Activated naive CD4-positive, alpha-beta T cell (primary cell): Measurements from ENCODE around the gene SF3B2.
"Not testable (repeated sequence)": the region's sequence is repeated elsewhere in the genome, so short reads cannot be mapped to it uniquely, and the experiment has no call there.

Source experiments
- DNase-seq, 4 experiments: peaks; one replicate each; lab custom pipeline; 2025; lab: John Stamatoyannopoulos, UW

Gene SF3B2, protein sequence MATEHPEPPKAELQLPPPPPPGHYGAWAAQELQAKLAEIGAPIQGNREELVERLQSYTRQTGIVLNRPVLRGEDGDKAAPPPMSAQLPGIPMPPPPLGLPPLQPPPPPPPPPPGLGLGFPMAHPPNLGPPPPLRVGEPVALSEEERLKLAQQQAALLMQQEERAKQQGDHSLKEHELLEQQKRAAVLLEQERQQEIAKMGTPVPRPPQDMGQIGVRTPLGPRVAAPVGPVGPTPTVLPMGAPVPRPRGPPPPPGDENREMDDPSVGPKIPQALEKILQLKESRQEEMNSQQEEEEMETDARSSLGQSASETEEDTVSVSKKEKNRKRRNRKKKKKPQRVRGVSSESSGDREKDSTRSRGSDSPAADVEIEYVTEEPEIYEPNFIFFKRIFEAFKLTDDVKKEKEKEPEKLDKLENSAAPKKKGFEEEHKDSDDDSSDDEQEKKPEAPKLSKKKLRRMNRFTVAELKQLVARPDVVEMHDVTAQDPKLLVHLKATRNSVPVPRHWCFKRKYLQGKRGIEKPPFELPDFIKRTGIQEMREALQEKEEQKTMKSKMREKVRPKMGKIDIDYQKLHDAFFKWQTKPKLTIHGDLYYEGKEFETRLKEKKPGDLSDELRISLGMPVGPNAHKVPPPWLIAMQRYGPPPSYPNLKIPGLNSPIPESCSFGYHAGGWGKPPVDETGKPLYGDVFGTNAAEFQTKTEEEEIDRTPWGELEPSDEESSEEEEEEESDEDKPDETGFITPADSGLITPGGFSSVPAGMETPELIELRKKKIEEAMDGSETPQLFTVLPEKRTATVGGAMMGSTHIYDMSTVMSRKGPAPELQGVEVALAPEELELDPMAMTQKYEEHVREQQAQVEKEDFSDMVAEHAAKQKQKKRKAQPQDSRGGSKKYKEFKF

DNA sequence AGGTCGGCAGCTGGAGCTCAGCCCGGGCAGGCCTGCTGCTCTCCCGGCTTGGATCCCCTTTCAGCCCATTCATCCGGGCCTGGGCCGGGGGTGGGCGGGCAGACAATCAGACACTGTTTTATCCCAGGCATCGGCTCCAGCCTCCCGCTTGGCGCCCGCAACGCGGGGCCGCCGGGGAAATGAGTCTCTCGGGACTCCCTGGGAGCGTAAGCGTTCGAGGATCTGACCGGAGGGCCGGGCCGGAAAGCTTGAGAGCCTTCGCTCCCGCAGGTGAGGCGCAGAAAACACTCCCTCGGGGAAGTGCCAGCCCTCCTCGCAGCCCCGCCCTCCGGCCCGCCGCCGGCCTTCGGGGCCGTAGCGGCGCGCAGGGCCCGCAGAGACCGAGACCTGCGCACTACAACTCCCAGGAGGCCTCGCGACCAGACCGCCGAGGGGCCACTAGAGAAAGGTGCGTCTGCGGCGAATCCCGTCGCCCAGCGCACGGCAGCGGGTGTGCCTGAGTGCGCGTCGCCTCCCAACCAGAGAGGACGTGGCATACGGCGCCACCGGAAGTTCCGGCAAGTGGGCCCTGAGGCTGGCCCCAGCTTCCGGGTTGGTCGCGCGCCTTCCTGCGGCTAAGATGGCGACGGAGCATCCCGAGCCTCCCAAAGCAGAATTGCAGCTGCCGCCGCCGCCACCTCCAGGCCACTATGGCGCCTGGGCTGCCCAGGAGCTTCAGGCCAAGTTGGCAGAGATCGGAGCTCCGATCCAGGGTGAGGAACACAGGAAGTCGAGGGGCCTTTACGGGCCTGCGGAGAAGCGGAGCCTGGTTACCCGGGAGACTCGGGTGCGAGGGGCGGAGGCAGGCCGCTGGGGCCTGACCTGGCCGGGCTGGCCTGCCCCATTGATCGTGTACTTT lies at the start of gene SF3B2:
Gene SF3B2, plus strand, starts transcription at position 599 of the 898 bp plus-strand sequence. Its CDS starts 21 bp downstream, at position 620.
- peak; percentile 80 to 92 (median 88) for DNase-seq

DNA sequence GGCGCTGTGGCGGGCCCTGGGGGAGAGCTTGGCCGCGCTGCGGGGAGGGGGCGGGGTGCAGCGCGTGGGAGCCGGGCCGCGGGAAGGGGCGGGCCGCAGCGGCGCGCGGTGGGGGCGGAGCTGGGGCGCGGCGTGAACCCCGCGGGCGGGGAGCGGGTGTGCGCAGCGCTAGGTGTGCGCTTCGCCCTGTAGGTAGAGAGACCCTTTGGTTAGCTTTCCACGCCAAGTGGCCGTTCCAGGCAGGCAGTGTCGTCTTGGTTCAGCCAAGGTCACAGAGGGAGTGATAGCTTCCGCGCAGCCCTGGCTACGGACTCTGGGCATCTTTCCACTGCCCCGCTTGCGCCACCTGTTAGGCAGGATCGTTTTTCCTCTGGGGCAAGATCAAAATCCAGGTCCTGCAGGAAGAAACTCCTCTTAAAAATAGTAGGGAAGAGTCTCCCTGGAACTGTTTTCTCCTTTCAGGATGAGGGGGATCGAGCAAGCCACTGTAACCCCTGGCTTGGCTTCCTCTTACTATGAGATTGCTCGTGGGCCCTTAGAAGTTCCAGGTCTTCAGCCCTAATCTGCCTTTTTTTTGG lies 49.4 kb upstream of the SF3B2 start:
- peak in 2 of 4 experiments; percentile 65 to 81 for DNase-seq

DNA sequence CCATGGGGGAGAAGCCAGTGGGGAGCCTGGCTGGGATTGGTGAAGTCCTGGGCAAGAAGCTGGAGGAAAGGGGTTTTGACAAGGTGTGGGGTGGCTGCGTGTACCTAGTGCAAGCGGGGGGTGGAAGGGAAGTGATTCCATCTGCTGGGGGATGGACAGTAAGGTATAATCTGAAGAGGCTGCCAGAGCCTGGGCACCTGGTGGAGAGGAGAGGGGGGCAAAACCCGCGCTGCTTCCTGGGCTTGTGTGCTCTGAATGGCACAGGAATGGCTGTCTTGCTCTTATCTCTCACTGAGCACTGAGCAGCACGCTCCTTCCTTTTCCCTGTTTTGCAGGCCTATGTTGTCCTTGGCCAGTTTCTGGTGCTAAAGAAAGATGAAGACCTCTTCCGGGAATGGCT lies 48.9 kb upstream of the SF3B2 start:
- no peak for DNase-seq

DNA sequence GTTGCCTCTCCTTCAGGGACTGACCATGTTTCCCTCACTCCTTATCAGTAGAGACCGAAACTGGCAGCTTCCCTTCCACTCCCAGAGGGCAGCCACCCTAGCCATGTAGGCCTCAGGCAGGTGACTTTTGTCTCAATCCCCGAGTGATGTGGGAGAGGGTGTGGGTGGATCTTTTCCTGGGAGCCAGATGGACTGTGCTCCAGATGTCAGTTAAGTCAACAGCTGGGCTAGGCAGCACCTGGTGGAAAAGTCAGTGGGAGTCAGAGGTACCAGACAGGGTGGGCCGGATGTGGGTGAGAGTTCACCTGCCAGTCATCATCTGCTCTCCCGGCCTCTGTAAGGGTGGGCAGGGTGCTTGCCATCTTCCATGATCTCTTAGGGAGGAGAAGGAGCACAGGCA lies 48.0 kb upstream of the SF3B2 start:
- no peak for DNase-seq

DNA sequence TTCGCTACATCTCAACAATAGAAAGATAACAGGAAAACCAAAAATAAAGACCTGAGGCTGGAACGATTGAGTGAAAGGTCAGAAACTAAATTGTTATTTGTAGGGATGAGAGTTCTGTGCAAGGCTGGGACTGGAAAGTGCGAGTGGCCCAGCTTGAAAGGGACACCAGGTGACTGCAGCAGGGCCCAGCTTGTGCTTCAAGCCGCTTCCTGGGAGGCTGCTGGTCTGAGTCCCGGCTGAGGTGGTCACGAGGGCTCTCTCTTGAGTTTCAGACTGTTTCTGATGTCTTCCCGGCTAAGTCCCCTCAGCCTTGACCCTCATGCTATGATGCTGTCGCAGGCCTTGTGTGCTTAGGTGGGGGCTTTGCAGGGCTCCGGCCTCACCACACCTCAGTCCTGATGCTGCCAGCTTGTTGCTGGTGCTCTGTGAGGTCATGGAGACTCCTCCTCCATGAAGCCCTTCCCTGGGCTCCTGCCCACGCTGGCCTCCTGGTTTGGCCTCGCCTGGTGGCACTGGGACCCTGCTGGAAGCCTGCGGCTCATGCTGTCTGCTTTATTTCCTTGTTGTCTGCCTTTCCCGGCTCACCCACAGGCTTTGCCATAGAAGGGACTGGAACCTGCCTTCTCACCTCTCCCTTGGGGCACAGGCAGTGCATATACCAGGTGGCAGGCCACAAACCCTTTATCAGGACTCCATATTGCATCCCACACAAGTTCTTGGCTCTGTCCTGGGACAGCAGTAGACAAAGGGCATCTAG lies 45.9 kb upstream of the SF3B2 start:
- DNase-seq, result no peak

DNA sequence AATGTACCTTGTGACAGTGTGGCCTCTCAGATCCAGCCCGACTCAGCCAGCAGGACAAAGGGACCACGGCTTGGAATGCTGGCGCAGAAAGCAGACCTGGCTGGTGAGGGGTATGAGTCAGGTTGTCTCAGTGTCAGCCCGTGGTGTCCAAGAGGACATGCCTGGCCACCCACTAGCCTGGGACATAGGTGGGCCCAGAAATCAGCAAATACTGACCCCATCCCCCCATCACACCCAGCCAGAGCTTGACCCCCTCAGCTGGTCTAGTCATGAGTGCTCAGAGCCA lies 45.3 kb upstream of the SF3B2 start:
- DNase-seq, result no peak

DNA sequence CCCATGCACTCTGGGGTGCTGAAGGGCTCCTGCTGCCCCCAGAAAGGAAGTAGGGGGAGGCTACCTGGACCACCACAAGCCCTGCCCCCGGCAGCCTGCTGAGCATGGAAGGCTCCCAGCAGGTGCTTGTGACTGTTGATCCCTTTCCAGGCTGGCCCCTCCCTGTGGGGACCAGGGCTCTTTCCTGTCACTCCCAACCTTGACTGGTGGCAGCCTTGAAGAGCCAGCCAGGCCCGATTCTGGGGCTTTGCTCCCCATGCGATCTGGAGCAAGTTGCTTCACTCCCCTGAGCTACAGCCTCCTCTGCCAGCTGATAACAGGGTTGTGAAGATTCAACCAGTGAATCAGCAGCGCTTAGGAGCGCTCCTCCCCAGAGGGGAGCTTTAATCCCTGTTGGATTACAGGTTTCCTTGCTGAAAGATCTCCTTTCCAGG lies 44.9 kb upstream of the SF3B2 start:
- no peak for DNase-seq

DNA sequence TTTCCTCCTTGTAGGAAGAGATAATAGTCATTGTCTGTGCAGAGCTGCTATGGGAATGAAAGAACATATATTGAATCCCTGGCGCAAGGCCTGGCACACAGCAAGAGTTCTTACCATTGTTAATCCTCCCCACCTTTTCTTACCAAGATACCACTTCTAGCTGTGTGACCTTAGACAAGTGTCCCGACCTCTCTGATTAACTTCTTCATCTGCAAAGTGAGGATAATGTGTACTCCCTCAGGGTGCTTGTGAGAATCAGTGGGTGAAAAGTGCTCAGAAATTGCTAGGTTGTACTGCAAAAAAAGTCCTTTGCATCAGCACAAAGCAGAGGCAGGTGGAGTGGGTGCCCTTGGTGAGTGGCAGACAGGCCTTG lies 44.1 kb upstream of the SF3B2 start:
- no peak for DNase-seq

DNA sequence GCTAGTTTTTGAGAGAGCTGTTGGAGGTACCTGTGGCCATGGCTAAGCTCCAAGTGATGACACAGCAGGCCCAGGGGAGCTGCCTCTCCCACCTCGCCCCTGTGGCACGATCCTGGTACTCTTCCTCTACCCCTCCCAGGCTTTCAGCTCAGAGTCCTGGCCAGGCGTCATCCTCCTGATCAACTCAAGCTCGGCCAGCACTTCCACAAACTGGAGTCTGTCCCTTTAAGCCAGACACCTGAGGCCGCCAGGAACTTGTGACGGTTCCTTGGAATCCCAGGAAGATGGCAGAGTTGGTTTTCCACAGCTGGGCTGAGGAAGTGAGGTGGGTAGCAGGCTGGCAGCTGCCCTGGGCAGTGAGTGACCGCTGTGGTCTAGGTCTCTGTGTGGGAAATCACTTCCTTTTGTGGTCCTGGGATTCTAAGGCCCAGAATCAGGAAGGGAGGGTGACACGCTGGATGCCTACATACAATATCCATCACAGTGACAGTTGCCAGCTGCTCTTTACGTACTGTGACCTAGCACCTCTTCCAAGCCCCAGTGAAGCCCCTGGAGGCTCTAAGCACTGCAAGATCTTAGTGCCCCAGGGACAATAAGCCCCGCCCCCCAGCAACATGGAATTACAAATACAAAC lies 43.6 kb upstream of the SF3B2 start:
- DNase-seq, result no peak

DNA sequence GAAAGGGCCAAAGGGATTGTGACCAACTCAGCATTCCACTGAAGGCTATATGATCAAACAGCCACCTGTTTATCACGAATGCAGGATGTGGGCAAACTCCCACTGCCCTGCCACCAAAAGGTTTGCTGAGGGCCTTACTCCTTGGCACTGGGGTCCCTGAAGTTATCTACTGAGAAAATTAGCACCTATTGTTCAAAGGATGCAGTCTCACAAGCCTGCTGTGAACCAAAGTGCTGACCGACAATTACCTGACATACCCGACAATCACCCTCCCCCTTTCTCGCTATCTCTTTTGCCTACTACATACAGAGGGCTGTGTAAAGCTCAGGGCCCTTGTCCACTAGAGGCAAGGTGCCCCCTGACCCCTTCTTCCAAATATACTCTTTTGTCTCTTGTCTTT lies 42.1 kb upstream of the SF3B2 start:
- DNase-seq, result not testable (repeated sequence)

DNA sequence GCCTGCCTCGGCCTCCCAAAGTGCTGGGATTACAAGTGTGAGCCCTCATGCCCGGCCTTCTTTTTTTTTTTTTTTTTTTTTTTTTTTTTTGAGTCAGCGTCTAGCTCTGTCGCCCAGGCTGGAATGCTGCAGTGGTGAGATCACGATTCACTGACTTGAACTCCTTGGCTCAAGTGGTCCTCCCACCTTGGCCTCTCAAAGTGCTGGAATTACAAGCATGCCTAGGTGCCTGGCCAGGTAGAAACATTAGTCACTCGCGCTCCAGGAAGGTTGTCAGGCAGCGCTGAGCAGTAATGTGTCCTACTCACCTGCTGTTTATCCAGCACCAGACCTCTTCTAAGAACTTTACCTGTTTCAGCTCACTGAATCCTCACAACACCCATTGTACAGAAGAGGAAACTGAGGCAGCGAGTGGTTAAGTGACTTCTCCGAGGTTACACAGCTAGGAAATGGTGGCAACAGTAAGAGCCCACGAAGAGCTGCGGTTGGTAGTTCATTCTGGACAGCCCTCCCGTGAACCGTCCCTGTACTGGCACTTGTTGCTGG lies 40.9 kb upstream of the SF3B2 start:
- DNase-seq, result no peak

DNA sequence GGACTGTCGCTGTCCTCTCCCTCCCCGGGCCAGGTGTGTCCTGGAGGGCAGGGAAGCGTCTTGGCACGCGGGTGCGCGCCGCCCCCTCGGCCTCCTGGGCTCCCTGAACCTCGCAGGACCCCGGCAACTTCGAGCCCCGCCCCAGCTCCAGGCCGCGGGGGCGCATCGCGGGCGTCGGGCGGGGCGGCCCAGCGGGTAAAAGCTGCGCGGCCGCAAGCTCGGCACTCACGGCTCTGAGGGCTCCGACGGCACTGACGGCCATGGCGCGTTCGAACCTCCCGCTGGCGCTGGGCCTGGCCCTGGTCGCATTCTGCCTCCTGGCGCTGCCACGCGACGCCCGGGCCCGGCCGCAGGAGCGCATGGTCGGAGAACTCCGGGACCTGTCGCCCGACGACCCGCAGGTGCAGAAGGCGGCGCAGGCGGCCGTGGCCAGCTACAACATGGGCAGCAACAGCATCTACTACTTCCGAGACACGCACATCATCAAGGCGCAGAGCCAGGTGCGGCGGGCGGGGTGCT lies 40.3 kb upstream of the SF3B2 start, which contains the start of gene CST6:
Gene CST6, plus strand, starts transcription at position 224 of the 519 bp plus-strand sequence. Its CDS starts 37 bp downstream, at position 261.
- no peak for DNase-seq

DNA sequence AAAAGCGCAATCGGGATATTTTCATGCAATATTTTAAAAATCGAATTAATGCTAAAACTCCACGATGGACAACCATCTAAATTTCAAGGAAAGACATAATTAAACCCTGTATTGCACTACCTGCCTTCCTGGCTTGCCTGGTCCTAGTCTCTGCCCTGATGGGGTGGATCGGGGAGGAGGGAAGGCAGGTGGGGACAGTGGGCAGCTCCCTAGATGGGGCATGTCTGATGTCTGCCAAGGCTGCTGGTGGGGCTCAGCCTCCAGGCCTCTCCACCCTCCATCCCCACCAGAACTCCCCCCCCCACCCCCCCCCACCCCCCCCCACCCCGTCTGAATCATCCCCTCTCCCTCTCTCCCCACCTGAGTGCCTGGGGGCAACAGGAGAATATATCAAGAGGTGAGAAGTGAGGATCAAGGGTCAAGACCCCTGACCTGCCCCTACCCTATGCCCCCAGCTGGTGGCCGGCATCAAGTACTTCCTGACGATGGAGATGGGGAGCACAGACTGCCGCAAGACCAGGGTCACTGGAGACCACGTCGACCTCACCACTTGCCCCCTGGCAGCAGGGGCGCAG lies 39.7 kb upstream of the SF3B2 start:
- no peak for DNase-seq

DNA sequence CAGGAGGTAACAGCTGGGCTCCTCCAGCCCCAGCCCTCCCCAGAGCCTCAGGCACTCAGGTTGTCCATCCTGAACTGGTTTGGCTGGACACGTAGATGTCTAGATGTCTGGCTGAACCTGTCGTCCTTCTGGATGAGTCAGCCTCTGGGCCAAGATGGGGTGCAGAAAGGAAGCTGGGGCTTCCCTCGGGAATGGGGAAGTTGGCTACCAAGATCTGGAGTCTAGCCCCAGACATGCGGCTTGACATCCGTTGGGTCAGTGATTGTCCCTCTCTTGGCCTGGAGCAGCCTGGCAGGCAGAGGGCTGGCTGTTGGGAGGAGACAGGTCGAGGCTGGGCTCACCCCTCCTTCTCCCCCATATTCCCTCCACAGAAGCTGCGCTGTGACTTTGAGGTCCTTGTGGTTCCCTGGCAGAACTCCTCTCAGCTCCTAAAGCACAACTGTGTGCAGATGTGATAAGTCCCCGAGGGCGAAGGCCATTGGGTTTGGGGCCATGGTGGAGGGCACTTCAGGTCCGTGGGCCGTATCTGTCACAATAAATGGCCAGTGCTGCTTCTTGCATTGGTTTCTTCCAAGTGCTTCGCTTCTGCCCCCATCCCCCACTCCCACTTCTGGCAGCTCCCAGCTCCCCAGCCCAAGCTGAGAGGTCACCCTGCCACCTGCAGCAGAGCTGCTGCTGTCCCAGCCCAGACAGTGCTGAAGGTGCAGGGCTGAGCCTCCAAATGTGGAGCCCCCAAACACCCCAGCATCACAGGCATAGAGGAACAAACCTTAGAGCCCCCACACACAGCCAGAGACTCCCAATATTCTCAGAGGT lies 39.0 kb upstream of the SF3B2 start:
- no peak for DNase-seq

DNA sequence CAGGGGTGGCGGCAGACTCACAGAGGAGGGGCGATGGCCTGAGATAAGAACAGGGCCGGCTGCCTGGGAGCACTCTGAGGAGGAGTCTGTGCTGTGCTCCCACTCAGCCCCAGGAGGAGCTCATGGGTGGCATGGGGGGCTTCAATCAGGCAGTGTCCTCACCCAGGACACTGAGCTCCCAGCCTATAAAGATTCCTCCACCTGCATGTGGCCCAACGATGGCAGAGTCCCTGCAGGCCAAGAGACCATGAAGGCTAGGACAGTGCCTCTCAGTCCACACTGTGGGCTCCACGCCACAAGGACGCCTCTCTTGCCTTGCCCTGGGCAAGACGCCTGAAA lies 38.4 kb upstream of the SF3B2 start:
- no peak for DNase-seq

DNA sequence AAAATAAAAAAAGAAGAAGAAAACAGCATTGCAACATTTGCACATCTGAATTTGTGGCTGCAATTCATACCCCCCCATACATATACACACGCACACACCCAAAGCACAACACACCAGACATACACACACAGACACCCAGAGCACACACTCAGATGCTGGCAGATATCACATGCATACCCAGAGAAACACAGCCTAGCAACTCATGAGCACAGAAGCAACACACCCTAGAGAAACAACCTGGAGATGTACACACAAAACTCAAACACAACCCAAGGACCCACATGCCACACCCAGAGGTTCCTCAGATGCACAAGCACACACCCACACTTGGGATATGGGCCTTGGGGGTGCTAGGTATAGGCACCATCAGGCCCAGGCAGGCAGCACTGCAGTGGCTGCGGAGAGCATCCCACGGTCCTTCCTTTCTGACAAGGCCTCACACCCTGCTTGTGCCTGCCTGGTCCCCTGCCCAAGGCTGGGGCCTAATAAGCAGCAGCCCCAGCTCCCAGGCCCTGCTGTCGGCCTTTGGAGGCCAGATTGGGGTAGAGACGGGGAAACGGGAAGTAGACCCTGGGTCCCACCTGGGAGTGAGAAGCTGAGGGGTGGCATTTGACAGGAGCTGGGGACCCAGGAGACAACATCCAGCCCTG lies 37.2 kb upstream of the SF3B2 start:
- DNase-seq, result no peak

DNA sequence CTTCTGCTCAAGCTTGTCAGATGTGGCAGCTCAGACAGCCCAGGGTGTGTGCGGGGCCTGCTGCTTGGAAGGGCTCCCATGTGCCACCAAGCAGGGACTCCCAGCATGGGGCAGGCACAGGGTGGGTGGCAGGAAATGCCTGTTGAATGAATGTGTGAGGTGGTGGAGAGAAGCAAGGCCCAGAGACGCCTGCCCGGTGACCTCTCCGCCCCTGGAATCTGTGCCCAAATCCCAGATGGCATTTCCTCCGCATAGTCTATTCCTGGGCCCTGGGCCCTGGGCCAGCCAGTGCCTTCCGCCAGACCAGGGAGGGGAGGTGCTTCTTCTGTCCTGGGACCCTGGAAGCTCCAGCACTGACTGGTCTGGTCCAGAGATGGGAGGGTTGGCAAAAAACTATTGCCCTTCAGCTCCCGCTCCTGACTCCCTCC lies 36.7 kb upstream of the SF3B2 start:
- DNase-seq, result no peak
